Activated naive CD8-positive, alpha-beta T cell treated with anti-CD3 and anti-CD28 coated beads for 36 hours (primary cell): Measurements from ENCODE around the gene LCA5. TPM values are rescaled to one million over a fixed set of nuclear protein-coding genes. Genes with fewer than 3 reads are reported as not detected.
"Not testable (repeated sequence)": the region's sequence is repeated elsewhere in the genome, so short reads cannot be mapped to it uniquely, and the experiment has no call there.

ENCODE experiments used
- DNase-seq: peaks from one replicate; pipeline ENCODE4 v3.0.0; 2021
- H3K27ac Mint-ChIP-seq: one replicate; pipeline ENCODE4 v1.8.0; 2022; ENCODE audit warnings: mild to moderate bottlenecking, moderate library complexity, mixed read lengths
- H3K27me3 Mint-ChIP-seq: one replicate; pipeline ENCODE4 v1.8.0; 2022; ENCODE audit warnings: mild to moderate bottlenecking, mixed read lengths
- H3K36me3 Mint-ChIP-seq: one replicate; pipeline ENCODE4 v1.8.0; 2021; ENCODE audit warnings: mild to moderate bottlenecking, mixed read lengths
- H3K4me1 Mint-ChIP-seq: one replicate; pipeline ENCODE4 v1.8.0; 2021; ENCODE audit warnings: mixed read lengths
- H3K4me3 Mint-ChIP-seq: one replicate; pipeline ENCODE4 v1.8.0; 2022; ENCODE audit warnings: mild to moderate bottlenecking, moderate library complexity, mixed read lengths
- H3K9me3 Mint-ChIP-seq: one replicate; pipeline ENCODE4 v1.8.0; 2022; ENCODE audit warnings: mixed read lengths
- total RNA-seq, 2 experiments: library from RNA; stranded (reverse); gene quantifications; one replicate each; pipeline ENCODE4 v1.2.3, GENCODE V29; 2021

Gene LCA5
- total RNA-seq, 2 experiments from 2014 or later = 0.21 to 0.32 TPM

- Mint-ChIP-seq H3K9me3 (no peaks in the 10 kb centered on the region), H3K4me3 (no peak overlapping the region), H3K27me3 (peaks cover 3% of the 10 kb centered on the region), H3K36me3 (peaks cover 3% of the 10 kb centered on the region), H3K27ac (no peak overlapping the region), H3K4me1 (peaks cover 7% of the 10 kb centered on the region)
- no peak for DNase-seq
Measured at GRCh38 chr6:79546186-79546585, 9.0 kb upstream of the LCA5 start.

- peak; percentile 1 for DNase-seq
- no peak overlapping the region for H3K27ac Mint-ChIP-seq
- H3K4me3 Mint-ChIP-seq = no peak overlapping the region
- H3K4me1 Mint-ChIP-seq = peaks cover 7% of the 10 kb centered on the region
- H3K9me3 Mint-ChIP-seq = no peaks in the 10 kb centered on the region
- H3K36me3 Mint-ChIP-seq = peaks cover 3% of the 10 kb centered on the region
- peaks cover 3% of the 10 kb centered on the region for H3K27me3 Mint-ChIP-seq
Measured at GRCh38 chr6:79544939-79545450, 7.8 kb upstream of the LCA5 start.

- Mint-ChIP-seq H3K4me3 (no peak overlapping the region), H3K27ac (no peak overlapping the region), H3K4me1 (peaks cover 7% of the 10 kb centered on the region), H3K36me3 (peaks cover 3% of the 10 kb centered on the region), H3K27me3 (peaks cover 3% of the 10 kb centered on the region), H3K9me3 (no peaks in the 10 kb centered on the region)
- DNase-seq = no peak
Measured at GRCh38 chr6:79544299-79544927, 7.2 kb upstream of the LCA5 start.

- no peak overlapping the region for H3K27ac Mint-ChIP-seq
- H3K4me3 Mint-ChIP-seq = no peak overlapping the region
- peaks cover 7% of the 10 kb centered on the region for H3K4me1 Mint-ChIP-seq
- H3K36me3 Mint-ChIP-seq = peaks cover 3% of the 10 kb centered on the region
- H3K27me3 Mint-ChIP-seq = peaks cover 3% of the 10 kb centered on the region
- DNase-seq = no peak
- H3K9me3 Mint-ChIP-seq = no peaks in the 10 kb centered on the region
Measured at GRCh38 chr6:79543886-79544285, 6.7 kb upstream of the LCA5 start.

- Mint-ChIP-seq H3K27ac (no peak overlapping the region), H3K9me3 (no peaks in the 10 kb centered on the region), H3K36me3 (peaks cover 3% of the 10 kb centered on the region), H3K4me1 (peaks cover 7% of the 10 kb centered on the region), H3K4me3 (no peak overlapping the region), H3K27me3 (peaks cover 3% of the 10 kb centered on the region)
- DNase-seq = no peak
Measured at GRCh38 chr6:79543411-79543810, 6.2 kb upstream of the LCA5 start.

- H3K4me3 Mint-ChIP-seq = no peak overlapping the region
- H3K9me3 Mint-ChIP-seq = no peaks in the 10 kb centered on the region
- H3K27me3 Mint-ChIP-seq = peaks cover 14% of the 10 kb centered on the region
- no peak overlapping the region for H3K27ac Mint-ChIP-seq
- DNase-seq = no peak
- no peaks in the 10 kb centered on the region for H3K4me1 Mint-ChIP-seq
- no peaks in the 10 kb centered on the region for H3K36me3 Mint-ChIP-seq
Measured at GRCh38 chr6:79538106-79538971, 1.1 kb upstream of the LCA5 start.

GRCh38 chr6:79536585-79536953, 661 bp downstream of the LCA5 start:
- Mint-ChIP-seq H3K27me3 (peaks cover 14% of the 10 kb centered on the region), H3K27ac (no peak overlapping the region), H3K4me3 (no peak overlapping the region), H3K36me3 (no peaks in the 10 kb centered on the region), H3K4me1 (no peaks in the 10 kb centered on the region), H3K9me3 (no peaks in the 10 kb centered on the region)
- DNase-seq = peak; percentile 1

GRCh38 chr6:79529567-79529966, 7.7 kb downstream of the LCA5 start:
- H3K4me3 Mint-ChIP-seq, H3K4me1 Mint-ChIP-seq, H3K27ac Mint-ChIP-seq, H3K9me3 Mint-ChIP-seq, DNase-seq, H3K27me3 Mint-ChIP-seq, H3K36me3 Mint-ChIP-seq: not testable (repeated sequence)

- Mint-ChIP-seq H3K4me1 (no peaks in the 10 kb centered on the region), H3K9me3 (no peaks in the 10 kb centered on the region), H3K27me3 (no peaks in the 10 kb centered on the region), H3K27ac (no peak overlapping the region), H3K36me3 (no peaks in the 10 kb centered on the region), H3K4me3 (no peak overlapping the region)
- DNase-seq = no peak
Measured at GRCh38 chr6:79526897-79527296, 10.3 kb downstream of the LCA5 start.

- H3K36me3 Mint-ChIP-seq = no peaks in the 10 kb centered on the region
- H3K4me3 Mint-ChIP-seq = no peak overlapping the region
- no peaks in the 10 kb centered on the region for H3K27me3 Mint-ChIP-seq
- no peaks in the 10 kb centered on the region for H3K4me1 Mint-ChIP-seq
- no peaks in the 10 kb centered on the region for H3K9me3 Mint-ChIP-seq
- no peak for DNase-seq
- H3K27ac Mint-ChIP-seq = no peak overlapping the region
Measured at GRCh38 chr6:79525272-79526100, 11.7 kb downstream of the LCA5 start.

GRCh38 chr6:79524065-79524464, 13.2 kb downstream of the LCA5 start:
- no peaks in the 10 kb centered on the region for H3K4me1 Mint-ChIP-seq
- H3K27ac Mint-ChIP-seq = no peak overlapping the region
- H3K36me3 Mint-ChIP-seq = no peaks in the 10 kb centered on the region

GRCh38 chr6:79522609-79523008, 14.6 kb downstream of the LCA5 start:
- no peaks in the 10 kb centered on the region for H3K9me3 Mint-ChIP-seq
- H3K27ac Mint-ChIP-seq = no peak overlapping the region
- H3K36me3 Mint-ChIP-seq = no peaks in the 10 kb centered on the region
- H3K27me3 Mint-ChIP-seq = no peaks in the 10 kb centered on the region
- H3K4me1 Mint-ChIP-seq = no peaks in the 10 kb centered on the region
- DNase-seq = no peak
- H3K4me3 Mint-ChIP-seq = no peak overlapping the region

More at GRCh38 chr6:79524065-79524464, 13.2 kb downstream of the LCA5 start:
- no peak overlapping the region for H3K4me3 Mint-ChIP-seq
- H3K9me3 Mint-ChIP-seq = no peaks in the 10 kb centered on the region
- DNase-seq = no peak
- H3K27me3 Mint-ChIP-seq = no peaks in the 10 kb centered on the region

- Mint-ChIP-seq H3K36me3 (no peaks in the 10 kb centered on the region), H3K4me1 (no peaks in the 10 kb centered on the region), H3K27ac (no peak overlapping the region), H3K4me3 (no peak overlapping the region), H3K27me3 (no peaks in the 10 kb centered on the region), H3K9me3 (no peaks in the 10 kb centered on the region)
- no peak for DNase-seq
Measured at GRCh38 chr6:79520534-79520933, 16.7 kb downstream of the LCA5 start.

- Mint-ChIP-seq H3K4me1 (no peaks in the 10 kb centered on the region), H3K4me3 (no peak overlapping the region), H3K36me3 (no peaks in the 10 kb centered on the region), H3K27me3 (no peaks in the 10 kb centered on the region), H3K27ac (no peak overlapping the region), H3K9me3 (no peaks in the 10 kb centered on the region)
- DNase-seq = no peak
Measured at GRCh38 chr6:79518842-79519241, 18.4 kb downstream of the LCA5 start.

- Mint-ChIP-seq H3K9me3 (peaks cover 4% of the 10 kb centered on the region), H3K27me3 (no peaks in the 10 kb centered on the region), H3K27ac (no peak overlapping the region), H3K4me3 (no peak overlapping the region), H3K36me3 (no peaks in the 10 kb centered on the region), H3K4me1 (no peaks in the 10 kb centered on the region)
- DNase-seq = no peak
Measured at GRCh38 chr6:79515436-79515835, 21.8 kb downstream of the LCA5 start.
